Measurements from ENCODE around the gene LRP1B.

GRCh38 chr2:140311905-140312304 lies 1818.9 kb downstream of the LRP1B start:
- TF ChIP-seq, protein P1, sequence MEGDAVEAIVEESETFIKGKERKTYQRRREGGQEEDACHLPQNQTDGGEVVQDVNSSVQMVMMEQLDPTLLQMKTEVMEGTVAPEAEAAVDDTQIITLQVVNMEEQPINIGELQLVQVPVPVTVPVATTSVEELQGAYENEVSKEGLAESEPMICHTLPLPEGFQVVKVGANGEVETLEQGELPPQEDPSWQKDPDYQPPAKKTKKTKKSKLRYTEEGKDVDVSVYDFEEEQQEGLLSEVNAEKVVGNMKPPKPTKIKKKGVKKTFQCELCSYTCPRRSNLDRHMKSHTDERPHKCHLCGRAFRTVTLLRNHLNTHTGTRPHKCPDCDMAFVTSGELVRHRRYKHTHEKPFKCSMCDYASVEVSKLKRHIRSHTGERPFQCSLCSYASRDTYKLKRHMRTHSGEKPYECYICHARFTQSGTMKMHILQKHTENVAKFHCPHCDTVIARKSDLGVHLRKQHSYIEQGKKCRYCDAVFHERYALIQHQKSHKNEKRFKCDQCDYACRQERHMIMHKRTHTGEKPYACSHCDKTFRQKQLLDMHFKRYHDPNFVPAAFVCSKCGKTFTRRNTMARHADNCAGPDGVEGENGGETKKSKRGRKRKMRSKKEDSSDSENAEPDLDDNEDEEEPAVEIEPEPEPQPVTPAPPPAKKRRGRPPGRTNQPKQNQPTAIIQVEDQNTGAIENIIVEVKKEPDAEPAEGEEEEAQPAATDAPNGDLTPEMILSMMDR (IDR thresholded peaks at IDR 0.05), result no peak
- no peak for TF ChIP-seq POLR2A (IDR thresholded peaks at IDR 0.05)

All from Peyer's patch (tissue), 4 donors.